Occipital lobe (tissue), 2 donors: Measurements from ENCODE around the gene PLCB4. TPM values are rescaled to one million over a fixed set of nuclear protein-coding genes. Genes with fewer than 3 reads are reported as not detected.

Experiments used
- DNase-seq: peaks from one replicate; lab custom pipeline; 2025; lab: John Stamatoyannopoulos, UW
- total RNA-seq: library from RNA; depleted of rRNA; stranded (reverse); fragments of >200 nt; gene quantifications from one replicate; pipeline ENCODE4 v1.2.3, GENCODE V29; 2014

The PLCB4 gene
- total RNA-seq, 1 donor from 2014 or later: 12.6 TPM

DNA sequence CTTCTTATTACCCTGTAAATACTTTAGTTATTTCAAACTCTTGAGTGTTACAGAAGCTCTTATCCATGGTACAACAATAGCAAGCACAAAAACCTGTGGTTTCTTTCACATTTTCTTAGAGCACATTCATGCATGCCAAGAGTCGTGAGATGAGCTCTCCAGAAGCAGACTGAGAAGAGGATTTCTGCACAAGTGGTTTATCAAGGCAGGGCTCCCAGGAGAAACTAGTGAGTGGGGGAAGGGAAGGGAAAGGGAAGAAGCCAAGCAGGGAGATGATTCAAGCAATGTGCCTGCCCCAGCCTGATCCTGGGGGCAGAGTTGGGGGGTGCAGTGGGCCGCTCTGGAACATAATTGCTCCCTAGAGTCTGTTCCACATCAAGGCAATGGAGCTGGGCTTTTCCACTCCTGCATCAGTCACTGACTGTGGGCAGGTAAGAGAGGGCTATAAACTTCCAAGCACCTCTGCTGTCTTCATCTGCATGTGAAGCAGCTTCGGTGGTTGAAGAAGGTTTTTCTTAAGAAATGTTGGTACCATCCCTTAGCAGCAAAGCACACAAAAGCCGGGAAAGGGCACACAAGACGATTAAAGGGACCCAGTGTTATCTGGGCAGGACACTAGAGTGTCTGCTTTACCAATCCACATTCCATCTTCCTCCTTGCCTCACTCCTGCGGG, 152.1 kb downstream of the PLCB4 start:
- DNase-seq: no peak

DNA sequence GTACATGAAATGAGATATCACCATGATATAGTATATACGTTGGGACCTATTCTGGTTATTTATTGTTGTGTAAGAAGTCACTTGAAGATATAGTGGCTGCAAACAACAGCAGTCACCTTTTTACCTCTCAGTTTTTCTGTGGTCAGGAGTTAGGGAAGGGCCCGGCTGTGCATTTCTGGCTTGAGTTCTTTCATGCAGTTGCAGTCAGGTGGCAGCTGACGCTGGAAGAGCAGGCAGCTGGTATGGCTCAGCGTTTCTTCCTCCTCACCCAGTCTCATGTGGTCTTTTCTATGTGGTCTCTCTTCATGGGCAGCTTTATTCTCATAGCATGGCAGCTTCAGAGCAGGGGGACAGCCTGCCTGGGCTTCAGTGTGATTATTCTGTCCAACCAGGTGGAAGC, 154.4 kb downstream of the PLCB4 start:
- no peak for DNase-seq

DNA sequence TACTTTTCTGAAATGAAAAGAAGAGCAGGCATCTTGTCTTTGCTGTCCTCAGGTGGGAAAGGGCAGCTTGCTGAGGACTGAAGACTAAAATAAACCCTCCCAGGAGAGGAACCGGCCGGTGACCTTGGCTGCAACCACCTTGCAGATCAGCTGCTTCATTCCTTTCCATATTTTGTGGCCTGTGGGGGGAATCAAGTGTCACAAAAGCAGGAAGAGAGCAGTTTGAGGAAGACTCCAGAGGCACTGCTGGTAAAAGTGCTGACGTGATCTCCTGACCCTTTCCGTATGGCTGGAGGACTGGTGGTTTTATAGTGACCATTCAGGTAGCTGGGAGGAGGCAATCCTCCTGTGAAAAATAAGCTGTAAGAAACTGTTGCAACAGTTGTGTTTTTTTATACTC, 157.0 kb downstream of the PLCB4 start:
- no peak for DNase-seq

DNA sequence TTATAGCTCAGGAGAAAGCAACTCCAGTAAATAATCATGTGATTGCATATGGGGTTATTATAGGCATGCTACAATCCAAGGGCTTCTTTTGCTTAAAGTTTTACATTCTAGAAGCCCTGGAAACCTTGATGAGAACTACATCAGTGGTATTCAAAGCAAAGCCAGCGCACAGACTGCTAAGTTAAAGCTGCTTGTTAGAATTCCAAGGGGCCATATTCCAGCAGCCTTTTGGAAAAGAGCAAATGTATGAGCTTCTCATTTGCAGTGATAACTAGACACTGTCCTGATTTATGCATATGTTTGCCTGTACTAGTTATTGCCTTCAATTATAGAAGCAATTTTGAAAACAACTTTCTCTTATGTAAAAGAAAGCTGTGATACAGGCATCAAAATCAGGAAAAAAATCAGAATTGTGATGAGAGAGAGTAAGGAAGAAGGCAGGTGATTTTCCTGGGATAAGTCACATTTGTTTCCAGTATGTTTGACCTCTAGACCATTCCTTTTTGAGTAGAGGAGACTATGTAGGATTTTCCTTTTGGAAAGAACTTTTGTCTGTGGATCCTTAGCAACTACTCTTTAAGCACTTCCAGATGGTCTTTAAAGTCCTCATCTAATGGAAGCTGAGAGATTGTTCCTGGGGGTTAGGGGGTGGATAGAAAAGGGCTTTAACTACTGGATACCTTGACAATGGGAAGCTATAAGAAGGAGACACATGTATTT, 159.2 kb downstream of the PLCB4 start:
- no peak for DNase-seq

DNA sequence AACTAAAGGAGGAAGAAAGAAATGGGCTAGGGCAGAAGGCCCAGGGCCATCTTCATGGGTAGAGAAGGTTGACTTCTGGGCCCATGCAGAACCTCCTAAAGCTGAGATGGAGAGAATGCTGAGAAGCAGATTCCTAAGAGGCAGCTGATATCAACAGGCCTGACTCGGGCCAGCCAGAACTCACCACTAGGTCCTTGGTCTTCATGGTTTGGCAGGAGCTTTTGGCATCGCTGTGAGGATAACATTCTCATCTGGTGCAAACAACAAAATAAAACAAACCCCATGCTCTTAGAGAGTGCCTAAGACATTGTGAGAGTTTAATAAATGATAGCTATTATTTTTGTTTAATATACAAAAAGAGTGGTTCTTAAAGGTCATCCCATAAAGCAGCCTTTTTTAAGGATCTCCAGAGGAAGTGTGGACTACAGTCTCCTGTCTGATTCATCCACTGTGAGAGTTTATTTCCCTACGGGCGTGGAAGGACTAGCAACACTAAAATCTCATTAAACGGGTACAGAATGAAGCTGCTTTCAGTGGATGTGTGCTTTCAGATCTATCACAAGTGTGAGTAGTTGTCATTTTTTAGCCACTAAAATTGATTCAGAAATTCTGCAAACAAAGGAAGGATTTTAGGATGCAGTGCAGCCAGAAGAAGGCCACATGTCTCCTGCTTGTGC, 160.0 kb downstream of the PLCB4 start:
- DNase-seq: no peak

DNA sequence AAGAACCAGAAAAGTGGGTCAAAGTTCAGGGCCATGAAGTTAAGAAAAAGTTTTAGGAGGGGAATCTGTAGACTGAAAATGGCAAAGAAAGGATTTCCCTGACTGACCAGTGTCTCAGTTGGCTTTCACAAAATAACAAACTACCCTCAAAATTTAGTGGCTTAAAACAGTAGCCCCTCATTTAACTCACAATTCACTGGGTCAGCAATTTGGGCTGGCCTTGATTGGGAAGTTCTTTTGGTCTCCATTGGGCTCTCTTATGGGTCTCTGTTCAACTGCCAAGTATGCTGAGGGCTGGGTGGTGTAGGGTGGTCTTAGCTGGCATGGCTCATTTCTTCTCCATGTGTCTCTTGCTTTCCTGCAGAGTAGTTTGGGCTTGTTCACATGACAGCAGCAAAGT, 161.5 kb downstream of the PLCB4 start:
- DNase-seq: no peak

DNA sequence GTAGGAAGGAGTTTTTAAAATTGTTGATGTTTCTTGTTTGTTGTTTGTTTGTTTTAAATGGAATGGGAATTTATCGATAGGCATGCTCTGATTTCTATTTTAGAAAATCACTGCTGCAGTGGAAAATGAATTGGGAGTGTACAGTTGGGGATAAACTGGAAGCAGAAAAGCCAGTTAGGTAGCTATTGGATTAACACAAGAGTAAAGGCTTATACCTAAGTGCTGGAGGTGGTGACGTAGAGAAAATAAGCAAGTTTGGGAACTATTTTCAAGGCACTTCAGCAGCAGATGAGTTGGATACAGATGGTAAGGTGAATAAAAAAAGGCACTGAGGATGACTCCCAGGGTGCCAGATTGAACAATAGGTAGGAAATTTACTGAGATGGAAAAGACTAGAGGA, 164.9 kb downstream of the PLCB4 start:
- DNase-seq: no peak

DNA sequence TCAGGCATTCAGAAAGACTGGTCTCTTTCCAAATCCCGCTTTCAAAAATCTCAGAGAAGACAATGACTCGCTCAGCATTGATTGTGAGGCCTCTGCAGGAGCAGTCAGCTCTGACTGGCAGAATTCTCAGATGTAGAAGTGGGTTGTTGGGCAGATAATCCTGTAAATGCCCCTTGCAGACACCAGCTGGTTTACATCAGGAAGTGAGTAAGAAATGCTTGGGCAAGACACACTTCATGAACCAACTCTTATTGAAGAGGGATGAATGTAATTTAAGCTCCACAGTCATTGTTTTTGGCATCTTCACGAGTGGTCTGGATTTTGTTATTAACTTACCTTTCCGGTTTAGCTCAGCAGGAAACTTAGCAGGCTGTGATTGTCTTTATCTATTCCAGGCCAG, 166.6 kb downstream of the PLCB4 start:
- no peak for DNase-seq

DNA sequence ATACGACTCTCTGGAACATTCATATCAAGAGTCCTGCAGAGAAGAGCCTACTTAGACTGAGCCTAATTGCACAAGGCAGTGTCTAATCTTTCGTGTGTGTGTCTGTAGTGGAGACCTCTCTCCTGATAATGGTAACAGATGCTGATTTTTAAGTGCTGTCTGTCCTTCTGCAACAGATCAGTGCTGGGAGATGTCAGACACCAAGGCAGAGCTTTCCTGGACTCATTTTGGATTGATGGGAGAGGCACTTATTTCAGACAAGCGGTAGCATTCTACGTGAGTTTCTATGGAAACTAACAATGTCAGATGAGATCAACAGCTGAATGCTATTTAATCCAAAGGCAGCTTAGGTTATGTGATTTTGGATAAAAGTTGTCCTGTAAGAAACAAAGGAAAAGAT, 167.6 kb downstream of the PLCB4 start:
- DNase-seq: no peak

DNA sequence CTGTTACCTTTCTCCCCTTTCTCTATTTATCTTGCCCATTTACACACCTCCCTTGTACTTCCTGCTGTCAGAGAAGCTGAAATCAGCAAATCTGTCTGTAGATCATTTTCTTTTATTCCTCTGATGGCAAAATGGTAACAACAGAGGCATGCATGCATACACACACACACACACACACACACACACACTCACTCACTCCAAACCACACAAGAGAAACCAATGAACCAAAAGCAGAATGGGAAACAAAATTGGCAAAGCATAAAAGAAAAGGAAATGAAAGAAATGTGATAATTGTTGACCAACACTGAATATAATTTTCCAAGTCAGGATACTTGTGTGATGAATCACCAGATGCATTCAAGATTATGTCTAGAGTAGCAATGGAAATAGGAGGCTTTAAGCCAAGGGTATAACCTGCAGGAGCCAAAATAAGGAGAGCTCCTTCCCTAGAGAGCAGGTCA, 172.4 kb downstream of the PLCB4 start:
- DNase-seq: no peak

DNA sequence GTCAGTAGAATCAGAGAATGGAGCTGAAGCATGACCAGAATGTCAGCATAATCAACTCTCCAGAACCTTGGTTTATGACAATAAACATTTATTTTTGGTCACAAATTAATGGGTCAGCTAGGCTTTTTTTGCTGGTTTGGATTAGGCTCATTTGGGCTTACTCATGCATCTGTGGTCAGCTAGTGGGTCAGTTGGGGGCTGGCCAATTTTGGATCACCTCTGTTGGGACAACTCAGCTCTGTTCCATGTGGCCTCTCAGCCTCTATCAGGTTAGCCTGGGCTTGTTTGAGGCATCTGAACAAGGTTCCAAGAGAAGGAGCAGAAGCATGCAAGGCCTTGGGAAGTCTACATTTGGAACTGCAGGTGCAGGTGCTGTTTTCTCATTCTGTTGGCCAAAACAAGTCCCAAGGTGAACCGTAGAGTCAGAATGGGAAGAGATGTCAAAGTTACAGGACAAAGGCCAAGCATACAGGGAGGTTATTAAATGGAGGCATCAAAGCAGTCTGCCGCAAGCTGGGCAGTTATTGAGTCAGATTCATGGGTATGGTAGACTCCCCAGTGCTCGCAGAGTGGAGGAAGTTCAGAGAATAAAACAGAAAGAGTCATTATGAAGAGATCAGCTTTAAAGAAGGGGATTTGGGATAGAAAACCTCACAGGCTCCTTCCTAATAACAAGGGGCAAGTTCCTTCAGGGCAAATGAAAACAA, 173.0 kb downstream of the PLCB4 start:
- no peak for DNase-seq

DNA sequence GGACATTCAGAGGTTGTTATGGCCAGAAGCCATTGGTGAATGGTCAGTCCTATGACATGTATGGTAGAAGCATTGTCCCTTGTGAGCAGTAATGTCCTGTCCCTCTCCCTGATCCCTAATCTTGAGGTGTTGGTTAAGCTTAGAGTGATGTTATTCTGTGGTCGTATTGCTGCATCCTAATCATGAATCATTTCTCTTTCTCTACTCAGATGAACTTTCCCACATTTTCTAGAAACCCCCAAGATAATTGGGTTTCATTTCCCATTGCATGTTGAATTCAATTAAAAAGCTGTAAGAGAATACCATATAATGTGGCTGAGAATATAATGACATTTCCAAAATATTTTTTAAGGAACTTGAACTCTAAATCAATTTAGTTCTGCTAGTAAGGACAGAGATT, 175.1 kb downstream of the PLCB4 start:
- no peak for DNase-seq

DNA sequence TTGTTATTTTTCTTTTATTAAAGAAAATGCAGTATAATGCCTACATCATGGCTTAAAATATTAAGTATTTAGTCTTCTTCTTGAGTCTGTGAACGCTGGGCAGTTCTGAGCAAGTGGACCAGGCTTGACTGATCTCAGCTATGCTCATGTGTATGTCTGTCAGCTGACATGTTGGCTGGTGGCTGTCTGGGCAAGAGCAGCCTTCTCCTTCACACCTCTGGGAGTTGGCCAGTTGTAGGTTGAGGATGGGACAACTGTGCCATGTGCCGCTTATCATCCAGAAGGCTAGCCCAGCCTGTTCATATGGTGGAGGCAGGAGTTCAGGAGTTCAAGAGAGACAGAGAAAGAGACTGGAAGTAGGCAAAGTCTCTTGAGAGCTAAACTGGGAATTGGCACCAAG, 175.9 kb downstream of the PLCB4 start:
- no peak for DNase-seq

DNA sequence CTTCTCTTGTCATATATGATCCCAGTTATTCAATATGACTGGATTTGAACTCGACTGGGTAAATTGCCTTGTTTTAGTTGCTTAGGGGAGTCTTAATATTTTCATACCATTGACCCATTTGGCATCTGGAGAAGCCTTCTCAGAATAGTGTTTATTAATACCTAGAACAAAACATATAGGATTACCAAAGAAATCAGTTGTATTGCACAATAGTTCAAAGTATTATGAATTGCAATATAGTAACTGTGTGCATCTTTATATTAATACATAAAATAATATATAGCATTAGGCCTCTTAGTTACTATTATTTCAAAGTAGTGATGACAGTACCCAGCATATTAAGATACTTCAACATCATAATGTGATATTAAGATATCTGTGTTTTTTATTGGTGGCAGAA, 177.8 kb downstream of the PLCB4 start:
- no peak for DNase-seq

DNA sequence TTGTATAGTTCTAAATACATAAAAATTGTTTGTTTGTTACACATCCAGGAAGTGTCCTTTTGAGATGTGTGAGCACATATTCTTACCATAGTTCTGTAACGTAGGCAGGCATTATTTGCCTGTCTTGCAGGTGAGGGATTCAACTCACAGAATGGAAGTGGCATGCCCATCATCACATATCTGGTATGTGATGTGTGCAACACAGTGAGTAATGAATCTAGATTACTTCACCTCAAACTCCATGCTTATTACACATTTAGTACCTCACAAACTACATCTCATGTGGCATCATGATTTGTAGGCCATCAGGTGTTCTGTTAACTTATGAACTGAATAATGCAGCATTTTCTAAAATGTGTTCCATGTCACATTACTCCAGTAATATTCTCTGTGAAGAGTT, 181.6 kb downstream of the PLCB4 start:
- DNase-seq: no peak

DNA sequence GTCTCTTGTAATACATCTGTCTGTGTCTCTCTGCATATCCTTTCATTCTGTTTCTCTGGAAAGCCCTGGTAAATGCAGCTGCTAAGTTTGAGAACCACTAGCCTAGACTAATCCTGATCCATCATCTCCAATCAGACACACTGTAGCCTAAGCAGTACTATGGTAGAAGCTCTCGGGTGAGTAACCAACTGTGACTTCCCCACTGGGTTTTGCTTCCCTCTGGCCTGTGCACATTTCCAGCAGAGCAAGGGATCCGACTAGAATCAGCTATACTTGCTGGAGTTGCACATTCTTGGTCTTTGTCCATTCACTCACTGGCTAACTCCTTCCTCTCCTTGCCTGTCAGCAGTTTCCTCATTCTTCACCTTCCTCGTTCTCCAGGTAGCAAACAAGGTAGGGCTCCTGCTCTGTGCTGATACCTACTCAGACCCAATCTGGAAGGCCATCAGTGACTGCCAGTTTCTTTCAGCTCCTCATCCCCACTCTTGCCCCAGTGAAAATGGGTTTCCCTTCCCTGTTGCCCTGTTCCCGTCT, 184.2 kb downstream of the PLCB4 start:
- DNase-seq: no peak

DNA sequence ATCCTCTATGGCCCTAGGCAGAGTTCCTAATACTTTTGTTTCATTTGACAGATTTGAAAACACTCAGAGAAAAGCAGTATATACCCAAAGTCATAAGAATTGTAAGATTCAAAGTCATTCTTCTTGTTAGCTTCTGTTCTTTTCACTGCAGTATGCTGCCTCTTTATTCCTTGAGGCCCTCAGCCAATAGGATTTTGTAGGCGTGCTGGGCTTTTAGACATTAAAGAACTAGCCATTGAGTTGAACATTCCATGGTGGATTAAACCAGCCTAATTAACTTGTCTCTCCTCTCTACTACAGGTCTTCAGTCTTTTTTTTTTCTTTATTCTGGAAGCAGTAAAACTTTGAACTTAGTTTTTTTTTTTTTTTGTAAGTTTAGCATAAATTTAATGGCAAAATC, 186.3 kb downstream of the PLCB4 start:
- no peak for DNase-seq

DNA sequence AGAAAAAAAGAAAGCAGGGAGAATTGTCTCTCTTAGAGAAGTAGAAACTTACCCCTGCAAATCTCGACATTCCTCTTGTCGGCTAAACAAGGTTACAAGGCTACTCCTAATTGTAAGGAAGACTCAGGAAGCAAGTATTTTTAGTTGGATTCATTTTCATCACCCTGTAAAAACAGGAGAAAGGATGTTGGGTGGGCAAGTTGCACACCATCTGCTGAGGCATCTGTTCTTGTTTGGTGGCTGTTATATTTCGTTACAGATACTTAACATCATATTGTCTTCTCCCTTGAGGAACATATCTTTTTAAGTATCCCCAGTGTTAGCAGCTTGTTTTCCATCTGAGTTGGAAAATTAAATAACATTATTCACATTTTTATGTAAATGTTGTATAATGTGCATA, 187.5 kb downstream of the PLCB4 start:
- DNase-seq: no peak

DNA sequence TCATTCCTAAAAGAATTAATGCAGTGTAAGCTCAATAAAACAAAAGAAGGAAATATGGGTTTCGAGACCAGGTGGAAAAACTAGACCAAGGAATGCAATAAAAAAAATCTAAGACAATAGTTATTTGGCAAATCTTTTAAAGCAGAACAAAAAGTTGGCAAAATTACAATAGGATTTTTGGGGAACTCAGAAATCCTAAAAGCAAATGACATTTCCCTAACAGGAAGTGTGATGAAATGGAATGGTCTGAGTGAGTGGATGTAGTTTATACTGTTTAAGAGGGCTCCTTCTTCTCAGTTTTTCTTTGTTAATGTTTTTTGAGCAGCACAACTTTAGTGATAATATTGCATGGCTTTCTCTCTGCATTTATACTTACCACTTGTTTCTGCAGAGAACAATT, 190.0 kb downstream of the PLCB4 start:
- no peak for DNase-seq

DNA sequence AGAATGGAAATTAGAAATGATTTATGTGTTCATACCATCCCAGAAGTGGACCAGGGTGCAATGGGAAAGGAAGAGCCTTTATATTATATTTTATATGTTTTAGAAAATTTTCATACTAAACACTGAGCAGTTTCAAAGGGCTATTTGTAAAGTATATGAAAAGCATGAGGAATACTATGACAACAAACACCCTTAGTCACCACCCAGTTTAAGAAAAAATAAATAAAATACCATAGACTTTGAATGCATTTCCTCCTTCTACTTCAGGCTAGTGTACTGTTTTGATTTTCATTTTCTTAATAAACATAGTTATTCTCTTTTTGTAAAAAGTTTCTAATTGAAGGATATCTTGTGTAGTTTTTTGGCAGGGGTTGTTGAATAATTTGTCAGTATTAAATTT, 191.1 kb downstream of the PLCB4 start:
- DNase-seq: no peak

DNA sequence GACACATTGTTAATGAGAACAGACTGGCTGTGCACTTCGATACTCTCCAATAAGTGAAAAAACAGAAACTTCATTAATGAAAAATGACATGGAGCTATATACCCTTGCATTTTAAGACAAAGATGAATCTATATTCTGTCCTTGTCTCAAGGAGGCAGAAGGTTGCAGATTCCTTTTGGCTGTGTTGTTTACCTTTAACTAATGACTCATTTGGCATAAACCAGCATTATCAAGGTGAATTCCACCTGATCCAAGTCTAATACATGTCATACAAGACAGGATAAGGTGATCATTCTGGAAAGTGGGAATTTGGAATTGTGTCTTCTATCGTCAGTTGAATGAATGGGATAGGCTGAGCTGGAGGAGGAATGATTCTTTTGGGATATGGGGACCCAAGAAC, 192.9 kb downstream of the PLCB4 start:
- no peak for DNase-seq

DNA sequence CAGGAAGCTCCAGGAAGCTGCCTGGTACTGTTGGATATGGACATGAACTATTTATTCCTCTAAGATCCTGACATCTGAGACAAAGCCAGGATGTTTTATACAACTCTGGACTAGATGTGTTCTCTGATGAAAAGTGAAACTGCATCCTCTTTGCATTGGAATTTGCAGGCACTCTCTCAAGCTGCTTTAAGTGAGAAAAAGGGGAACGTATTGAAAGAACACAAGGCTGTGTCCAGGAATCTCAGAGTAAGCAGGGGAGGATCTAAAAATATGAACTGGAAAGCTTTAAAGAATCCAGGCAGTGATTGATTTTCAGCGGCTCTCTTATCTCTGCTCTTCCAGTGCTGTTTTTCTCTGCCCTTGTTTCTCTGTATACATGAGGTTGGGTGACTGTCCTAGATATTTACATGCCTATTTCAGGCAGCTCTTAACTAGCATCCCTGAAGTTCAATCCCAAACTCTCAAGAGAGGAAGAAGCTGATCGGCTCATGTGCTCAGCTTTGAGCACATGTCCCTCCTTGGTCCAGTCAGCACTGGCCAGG, 193.8 kb downstream of the PLCB4 start:
- DNase-seq: no peak
